Panc1 (cell line): Measurements from ENCODE around the gene ENO1. TPM values are rescaled to one million over a fixed set of nuclear protein-coding genes. Genes with fewer than 3 reads are reported as not detected.

ENCODE experiments used
- ATAC-seq: fragments of 200-7000 bp; cut with Tn5 transposase; 2 replicates; pipeline ENCODE4 v1.9.1; 2020; ENCODE audit warnings: mild to moderate bottlenecking, moderate library complexity
- BruUV-seq: library from RNA; stranded (reverse); fragments of 400-500 nt; replicated peaks from 2 replicates; lab custom pipeline; 2021; lab: Mats Ljungman, UMichigan
- CTCF ChIA-PET: fragments of 300-600 bp; sonication (Branson Sonifier 250); formaldehyde crosslinking; loops from one replicate; lab custom pipeline; 2022; ENCODE audit warnings: antibody characterized with exemption; lab: Charles Lee
- POLR2A ChIA-PET: fragments of 300-600 bp; sonication (Branson Sonifier 250); formaldehyde crosslinking; loops from one replicate; lab custom pipeline; 2022; ENCODE audit warnings: antibody characterized with exemption; lab: Charles Lee
- DNase-seq: peaks from one replicate; pipeline ENCODE4 v3.0.0-alpha.2; 2010; ENCODE audit warnings: low read depth, low spot score
- H3K27ac ChIP-seq: 2 replicates; pipeline ENCODE4 v1.5.1; 2011; ENCODE audit warnings: mild to moderate bottlenecking, low read length, inconsistent platforms
- H3K27me3 ChIP-seq: fragments of 200-500 bp; sonication (Bioruptor generic); 2 replicates; pipeline ENCODE4 v1.6.0; 2014; ENCODE audit warnings: low read length, inconsistent platforms; ENCODE audit not compliant: control insufficient read depth, insufficient read depth
- H3K36me3 ChIP-seq: fragments of 200-500 bp; sonication (Bioruptor generic); 2 replicates; pipeline ENCODE4 v1.5.1; 2014; ENCODE audit warnings: inconsistent platforms, mild to moderate bottlenecking, low read length, moderate library complexity; ENCODE audit not compliant: control insufficient read depth, insufficient read depth
- H3K4me1 ChIP-seq: 2 replicates; pipeline ENCODE4 v1.5.1; 2011; ENCODE audit warnings: inconsistent platforms, mild to moderate bottlenecking, low read length, moderate library complexity; ENCODE audit not compliant: control insufficient read depth, insufficient read depth
- H3K4me3 ChIP-seq, 2 experiments: 2 replicates each; pipeline ENCODE4 v1.5.1; 2011 to 2012; ENCODE audit warnings: low read depth in 2 of 2, low read length in 2 of 2, mild to moderate bottlenecking in 2 of 2, inconsistent platforms in 1 of 2, moderate library complexity in 1 of 2
- H3K9me3 ChIP-seq: fragments of 200-500 bp; sonication (Bioruptor generic); 2 replicates; pipeline ENCODE4 v1.5.1; 2014; ENCODE audit warnings: low read depth, mild to moderate bottlenecking, inconsistent platforms, low read length, moderate library complexity; ENCODE audit not compliant: control insufficient read depth, insufficient read depth
- POLR2AphosphoS5 ChIP-seq: IDR thresholded peaks from 2 replicates; pipeline ENCODE4 v1.6.1; 2012; ENCODE audit warnings: mild to moderate bottlenecking, low read depth, low read length, moderate library complexity
- SIN3A ChIP-seq: IDR thresholded peaks from 2 replicates; pipeline ENCODE4 v1.6.1; 2012; ENCODE audit warnings: low read depth, mild to moderate bottlenecking, low read length, moderate library complexity, borderline replicate concordance; ENCODE audit not compliant: insufficient read depth
- TCF7L2 ChIP-seq: IDR thresholded peaks from 2 replicates; pipeline ENCODE4 v1.6.1; 2011; ENCODE audit warnings: mild to moderate bottlenecking, low read depth, low read length, inconsistent platforms
- in situ Hi-C: cut with HindIII; loops from 2 replicates; pipeline ENCODE4 v1.10.0; 2016; ENCODE audit warnings: low sequenced_read_pairs, low pct_unique_long_range_greater_than_20kb
- intact Hi-C: fragments of 100-400 bp; cut with micrococcal nuclease; formaldehyde crosslinking; loops from one replicate; pipeline ENCODE4 v1.10.0; 2022; ENCODE audit not compliant: unreplicated experiment
- total RNA-seq: library from RNA; stranded (reverse); gene quantifications from one replicate; pipeline ENCODE4 v1.2.1, GENCODE V29; 2021; ENCODE audit not compliant: unreplicated experiment
- TF ChIP-seq, protein P1 (sequence below), 2 experiments: IDR thresholded peaks; 2 replicates each; pipeline ENCODE4 v1.6.1; 2011 to 2012; ENCODE audit warnings: low read depth in 2 of 2, control low read depth in 1 of 2, low read length in 1 of 2, mild to moderate bottlenecking in 1 of 2, moderate library complexity in 1 of 2; ENCODE audit not compliant: insufficient read depth in 1 of 2
- TF ChIP-seq, protein P2 (sequence below): fragments of 450-650 bp; IDR thresholded peaks from 2 replicates; pipeline ENCODE4 v1.5.1; 2017; ENCODE audit warnings: mild to moderate bottlenecking

ENO1 gene
- total RNA-seq, 1 experiment from 2014 or later: 2,480 TPM

DNA sequence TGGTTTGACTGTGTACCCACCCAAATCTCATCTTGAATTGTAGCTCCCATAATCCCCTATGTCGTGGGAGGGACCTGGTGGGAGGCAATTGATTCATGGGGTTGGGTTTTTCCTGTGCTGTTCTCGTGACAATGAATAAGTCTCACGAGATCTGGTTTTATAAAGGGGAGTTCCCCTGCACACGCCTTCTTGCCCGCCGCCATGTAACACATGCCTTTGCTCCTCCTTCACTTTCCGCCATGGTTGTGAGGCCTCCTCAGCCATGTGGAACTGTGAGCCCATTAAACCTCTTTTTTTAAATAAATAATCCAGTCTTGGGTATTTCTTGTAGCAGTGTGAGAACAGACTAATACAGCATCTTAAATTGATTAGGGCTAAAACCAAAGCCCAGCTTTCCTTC, 38.5 kb downstream of the ENO1 start:
- TF ChIP-seq SIN3A (no peak), POLR2AphosphoS5 (no peak), TCF7L2 (no peak)
- TF ChIP-seq, protein P1, sequence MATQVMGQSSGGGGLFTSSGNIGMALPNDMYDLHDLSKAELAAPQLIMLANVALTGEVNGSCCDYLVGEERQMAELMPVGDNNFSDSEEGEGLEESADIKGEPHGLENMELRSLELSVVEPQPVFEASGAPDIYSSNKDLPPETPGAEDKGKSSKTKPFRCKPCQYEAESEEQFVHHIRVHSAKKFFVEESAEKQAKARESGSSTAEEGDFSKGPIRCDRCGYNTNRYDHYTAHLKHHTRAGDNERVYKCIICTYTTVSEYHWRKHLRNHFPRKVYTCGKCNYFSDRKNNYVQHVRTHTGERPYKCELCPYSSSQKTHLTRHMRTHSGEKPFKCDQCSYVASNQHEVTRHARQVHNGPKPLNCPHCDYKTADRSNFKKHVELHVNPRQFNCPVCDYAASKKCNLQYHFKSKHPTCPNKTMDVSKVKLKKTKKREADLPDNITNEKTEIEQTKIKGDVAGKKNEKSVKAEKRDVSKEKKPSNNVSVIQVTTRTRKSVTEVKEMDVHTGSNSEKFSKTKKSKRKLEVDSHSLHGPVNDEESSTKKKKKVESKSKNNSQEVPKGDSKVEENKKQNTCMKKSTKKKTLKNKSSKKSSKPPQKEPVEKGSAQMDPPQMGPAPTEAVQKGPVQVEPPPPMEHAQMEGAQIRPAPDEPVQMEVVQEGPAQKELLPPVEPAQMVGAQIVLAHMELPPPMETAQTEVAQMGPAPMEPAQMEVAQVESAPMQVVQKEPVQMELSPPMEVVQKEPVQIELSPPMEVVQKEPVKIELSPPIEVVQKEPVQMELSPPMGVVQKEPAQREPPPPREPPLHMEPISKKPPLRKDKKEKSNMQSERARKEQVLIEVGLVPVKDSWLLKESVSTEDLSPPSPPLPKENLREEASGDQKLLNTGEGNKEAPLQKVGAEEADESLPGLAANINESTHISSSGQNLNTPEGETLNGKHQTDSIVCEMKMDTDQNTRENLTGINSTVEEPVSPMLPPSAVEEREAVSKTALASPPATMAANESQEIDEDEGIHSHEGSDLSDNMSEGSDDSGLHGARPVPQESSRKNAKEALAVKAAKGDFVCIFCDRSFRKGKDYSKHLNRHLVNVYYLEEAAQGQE (IDR thresholded peaks at IDR 0.05; ENCODE audit: insufficient read depth in 1 of 2, low read depth in 2 of 2, low read length in 1 of 2): no peak
- TF ChIP-seq, protein P2, sequence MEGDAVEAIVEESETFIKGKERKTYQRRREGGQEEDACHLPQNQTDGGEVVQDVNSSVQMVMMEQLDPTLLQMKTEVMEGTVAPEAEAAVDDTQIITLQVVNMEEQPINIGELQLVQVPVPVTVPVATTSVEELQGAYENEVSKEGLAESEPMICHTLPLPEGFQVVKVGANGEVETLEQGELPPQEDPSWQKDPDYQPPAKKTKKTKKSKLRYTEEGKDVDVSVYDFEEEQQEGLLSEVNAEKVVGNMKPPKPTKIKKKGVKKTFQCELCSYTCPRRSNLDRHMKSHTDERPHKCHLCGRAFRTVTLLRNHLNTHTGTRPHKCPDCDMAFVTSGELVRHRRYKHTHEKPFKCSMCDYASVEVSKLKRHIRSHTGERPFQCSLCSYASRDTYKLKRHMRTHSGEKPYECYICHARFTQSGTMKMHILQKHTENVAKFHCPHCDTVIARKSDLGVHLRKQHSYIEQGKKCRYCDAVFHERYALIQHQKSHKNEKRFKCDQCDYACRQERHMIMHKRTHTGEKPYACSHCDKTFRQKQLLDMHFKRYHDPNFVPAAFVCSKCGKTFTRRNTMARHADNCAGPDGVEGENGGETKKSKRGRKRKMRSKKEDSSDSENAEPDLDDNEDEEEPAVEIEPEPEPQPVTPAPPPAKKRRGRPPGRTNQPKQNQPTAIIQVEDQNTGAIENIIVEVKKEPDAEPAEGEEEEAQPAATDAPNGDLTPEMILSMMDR: no peak
- Histone ChIP-seq H3K9me3 (no peaks in the 10 kb centered on the region), H3K4me1 (peaks cover 9% of the 10 kb centered on the region), H3K27ac (no peak overlapping the region), H3K4me3 (no peak overlapping the region), H3K27me3 (no peaks in the 10 kb centered on the region), H3K36me3 (no peaks in the 10 kb centered on the region)
- no peak for ATAC-seq
- BruUV-seq: no TSS peak
- DNase-seq: no peak
- intact Hi-C loops: loop anchor here (10.0 kb wide), 1 partner anchor 125 kb away; no protein-coding TSS in a partner anchor
- ChIA-PET POLR2A (no interaction called here), CTCF (interaction anchor here (1.3 kb wide), 1 partner anchor 9 kb away, joined by 5 read pairs; no protein-coding TSS in a partner anchor)
- in situ Hi-C loops: no loop called here

DNA sequence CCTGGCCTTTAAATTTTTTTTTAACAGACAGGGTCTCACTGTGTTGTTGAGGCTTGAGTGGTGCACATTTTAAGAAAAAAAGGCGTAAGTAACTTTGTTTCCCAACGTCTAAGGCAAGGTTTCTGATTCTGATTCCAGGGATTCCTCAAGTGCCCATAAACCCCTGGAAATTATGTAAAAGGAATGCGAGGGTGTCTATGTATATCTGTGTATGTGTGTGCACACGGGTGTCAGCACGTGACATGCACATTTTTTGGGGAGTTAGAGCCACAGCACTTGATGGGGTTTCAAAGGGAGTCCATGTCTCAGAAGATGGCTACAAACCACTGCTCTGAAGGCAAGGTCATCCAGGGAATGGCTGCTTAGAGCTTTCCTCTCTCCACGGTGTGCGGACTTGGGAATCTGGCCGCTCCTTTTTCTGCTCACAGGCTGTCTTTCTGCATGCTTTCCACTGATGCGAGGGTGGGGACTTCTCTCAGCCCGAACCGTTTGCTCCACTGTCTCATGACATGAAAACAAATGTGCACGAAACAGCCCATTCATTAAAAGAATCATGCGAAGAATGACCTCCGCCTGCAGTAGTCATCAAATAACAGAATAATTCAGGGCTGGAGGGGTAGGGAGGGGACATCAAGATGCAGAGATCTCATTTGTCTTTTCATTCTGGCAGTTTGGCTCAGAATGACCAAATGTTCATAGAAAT, 42.4 kb downstream of the ENO1 start:
- TF ChIP-seq POLR2AphosphoS5: no peak
- no peak for TF ChIP-seq TCF7L2
- TF ChIP-seq, protein P2: no peak
- no peak for TF ChIP-seq SIN3A
- TF ChIP-seq, protein P1 (IDR thresholded peaks at IDR 0.05; ENCODE audit: insufficient read depth in 1 of 2, low read depth in 2 of 2, low read length in 1 of 2): no peak
- Histone ChIP-seq H3K27me3 (no peaks in the 10 kb centered on the region), H3K36me3 (no peaks in the 10 kb centered on the region), H3K9me3 (no peaks in the 10 kb centered on the region), H3K4me3 (no peak overlapping the region), H3K4me1 (no peaks in the 10 kb centered on the region), H3K27ac (no peak overlapping the region)
- ChIA-PET POLR2A (no interaction called here), CTCF (no interaction called here)
- BruUV-seq: no TSS peak
- in situ Hi-C loops (no loop called here), intact Hi-C loops (no loop called here)
- no peak for DNase-seq
- no peak for ATAC-seq
